Upper lobe of left lung (tissue), 6 donors: Measurements from ENCODE around the gene SAE1. TPM values are rescaled to one million over a fixed set of nuclear protein-coding genes. Genes with fewer than 3 reads are reported as not detected.

ENCODE experiments used
- ATAC-seq, 2 donors: fragments of 200-7000 bp; cut with Tn5 transposase; one replicate each; pipeline ENCODE4 v1.9.1; 2022; ENCODE audit warnings: mild to moderate bottlenecking in 2 of 2, moderate library complexity in 2 of 2; ENCODE audit not compliant: low FRiP score in 2 of 2
- DNase-seq, 2 donors: peaks; one replicate each; pipeline ENCODE4 v3.0.0-alpha.2; 2019 to 2020
- H3K27ac ChIP-seq, 4 donors: fragments of 200-600 bp; sonication (generic); one replicate each; pipeline ENCODE4 v1.5.1; 2016 to 2019
- H3K27me3 ChIP-seq, 4 donors: fragments of 200-600 bp; sonication (generic); one replicate each; pipeline ENCODE4 v1.5.1; 2017 to 2019
- H3K36me3 ChIP-seq, 4 donors: fragments of 200-600 bp; sonication (generic); one replicate each; pipeline ENCODE4 v1.5.1; 2016 to 2019
- H3K4me1 ChIP-seq, 4 donors: fragments of 200-600 bp; sonication (generic); one replicate each; pipeline ENCODE4 v1.5.1; 2018 to 2019
- H3K4me3 ChIP-seq, 4 donors: fragments of 200-600 bp; sonication (generic); one replicate each; pipeline ENCODE4 v1.5.1; 2017 to 2019; ENCODE audit warnings: mild to moderate bottlenecking in 2 of 4, moderate library complexity in 1 of 4
- H3K9me3 ChIP-seq, 4 donors: fragments of 200-600 bp; sonication (generic); one replicate each; pipeline ENCODE4 v1.5.1; 2018 to 2019
- CTCF ChIP-seq, 6 experiments: fragments of 450-650 bp in 4 of 6; fragments of 200-600 bp in 2 of 6; sonication (generic) in 2 of 6; IDR thresholded peaks; one replicate each; pipeline ENCODE4 v1.5.1; 2016 to 2019; ENCODE audit warnings: antibody characterized with exemption in 6 of 6
- EP300 ChIP-seq, 4 donors: sonication (generic); formaldehyde crosslinking; IDR thresholded peaks; one replicate each; pipeline ENCODE4 v1.5.1; 2017; ENCODE audit warnings: antibody characterized with exemption in 4 of 4, control low read depth in 2 of 4
- POLR2A ChIP-seq, 4 donors: fragments of 450-650 bp; IDR thresholded peaks; one replicate each; pipeline ENCODE4 v1.5.1; 2016 to 2017; ENCODE audit warnings: antibody characterized with exemption in 4 of 4, mild to moderate bottlenecking in 2 of 4
- POLR2AphosphoS5 ChIP-seq, 2 donors: sonication (generic); formaldehyde crosslinking; IDR thresholded peaks; one replicate each; pipeline ENCODE4 v1.5.1; 2017; ENCODE audit warnings: antibody characterized with exemption in 2 of 2
- WGBS, 2 donors: methylation state at CpG; one replicate each; pipeline ENCODE4 v1.1.5; 2017 to 2018; 5-methylcytosine and 5-hydroxymethylcytosine counted together
- total RNA-seq, 6 donors: library from RNA; depleted of rRNA in 4 of 6; stranded (reverse); fragments of >200 nt in 4 of 6; gene quantifications; one replicate each; pipeline versions ENCODE4 v1.1.0 to v1.2.1, GENCODE V29; 2016 to 2021
- donor health status: DM: no; HTN: no; CAD: no; lungs with moderate emphysema.
- donor health status: DM: no; HTN: yes; CAD: no; lungs with severe emphysema.

Gene SAE1
- total RNA-seq, 6 donors from 2014 or later, result 31.1 to 61.2 (median 55.3) TPM

- Histone ChIP-seq H3K27me3 (no peaks in the 10 kb centered on the region), H3K9me3 (no peaks in the 10 kb centered on the region), H3K27ac (peak overlapping the region; percentile 5 to 87 (median 80)), H3K4me1 (peaks cover 39 to 52% (median 49%) of the 10 kb centered on the region in 4 donors), H3K4me3 (no peak overlapping the region), H3K36me3 (peaks cover 0 to 31% (median 5%) of the 10 kb centered on the region in 4 donors)
- DNase-seq, result no peak
- TF ChIP-seq EP300 (IDR thresholded peaks at IDR 0.05) (no peak), POLR2A (IDR thresholded peaks at IDR 0.05) (no peak), POLR2AphosphoS5 (IDR thresholded peaks at IDR 0.05) (no peak), CTCF (IDR thresholded peaks at IDR 0.05) (no peak)
- ATAC-seq, result no peak
- 78 to 80% methylated on average over 7 of the region's 7 CpGs for WGBS, 2 donors
Measured at GRCh38 chr19:47158879-47159503, 28.4 kb downstream of the SAE1 start.

- Histone ChIP-seq H3K27me3 (no peaks in the 10 kb centered on the region), H3K9me3 (no peaks in the 10 kb centered on the region), H3K4me3 (no peak overlapping the region), H3K27ac (peak overlapping the region in 1 of 4 donors; percentile 48), H3K4me1 (peaks cover 30 to 38% (median 37%) of the 10 kb centered on the region in 4 donors), H3K36me3 (peaks cover 0 to 6% (median 0%) of the 10 kb centered on the region in 4 donors)
- TF ChIP-seq POLR2A (IDR thresholded peaks at IDR 0.05), result no peak
- TF ChIP-seq CTCF (IDR thresholded peaks at IDR 0.05), result no peak
- TF ChIP-seq POLR2AphosphoS5 (IDR thresholded peaks at IDR 0.05), result no peak
- TF ChIP-seq EP300 (IDR thresholded peaks at IDR 0.05), result no peak
- ATAC-seq (no peak), DNase-seq (no peak)
- 74 to 82% methylated on average over 3 of the region's 3 CpGs for WGBS, 2 donors
Measured at GRCh38 chr19:47161876-47162489, 31.3 kb downstream of the SAE1 start.

GRCh38 chr19:47168065-47168464, 37.4 kb downstream of the SAE1 start:
- no peak for DNase-seq
- no peak overlapping the region for H3K27ac ChIP-seq
- H3K36me3 ChIP-seq, result peaks cover 0 to 44% (median 37%) of the 10 kb centered on the region in 4 donors
- ATAC-seq, result no peak
- no peak for TF ChIP-seq POLR2AphosphoS5 (IDR thresholded peaks at IDR 0.05)
- TF ChIP-seq EP300 (IDR thresholded peaks at IDR 0.05), result no peak
- no peak for TF ChIP-seq CTCF (IDR thresholded peaks at IDR 0.05)
- no peak for TF ChIP-seq POLR2A (IDR thresholded peaks at IDR 0.05)
- 94 to 95% methylated on average over 7 of the region's 7 CpGs for WGBS, 2 donors
- H3K27me3 ChIP-seq, result no peaks in the 10 kb centered on the region
- H3K4me1 ChIP-seq, result peaks cover 0 to 5% (median 0%) of the 10 kb centered on the region in 4 donors
- no peaks in the 10 kb centered on the region for H3K9me3 ChIP-seq
- H3K4me3 ChIP-seq, result no peak overlapping the region

- WGBS, 2 donors, result 94 to 96% methylated on average over 19 of the region's 19 CpGs
- peaks cover 0 to 51% (median 41%) of the 10 kb centered on the region in 4 donors for H3K36me3 ChIP-seq
- DNase-seq, result peak in 1 of 2 donors; percentile 54
Measured at GRCh38 chr19:47172666-47173455, 42.2 kb downstream of the SAE1 start.

More at GRCh38 chr19:47172666-47173455, 42.2 kb downstream of the SAE1 start:
- TF ChIP-seq POLR2A (IDR thresholded peaks at IDR 0.05) (no peak), EP300 (IDR thresholded peaks at IDR 0.05) (no peak), POLR2AphosphoS5 (IDR thresholded peaks at IDR 0.05) (no peak), CTCF (IDR thresholded peaks at IDR 0.05) (no peak)
- Histone ChIP-seq H3K27ac (no peak overlapping the region), H3K4me1 (peaks cover 14 to 27% (median 16%) of the 10 kb centered on the region in 4 donors), H3K27me3 (no peaks in the 10 kb centered on the region), H3K9me3 (no peaks in the 10 kb centered on the region), H3K4me3 (no peak overlapping the region)
- no peak for ATAC-seq
